GM20000 (cell line): ENCODE data around the gene SLC23A1.
A peak's percentile ranks its signal among the peaks of the same experiment; 100 is the strongest.

Experiments
- DNase-seq: peaks from one replicate; pipeline ENCODE4 v3.0.0; 2012; ENCODE audit warnings: low spot score
- CTCF ChIP-seq: IDR thresholded peaks from 2 replicates; pipeline ENCODE4 v1.5.1; 2012; ENCODE audit warnings: mild to moderate bottlenecking, control low read depth; ENCODE audit errors: extremely low read depth, missing control alignments

SLC23A1 gene

GRCh38 chr5:139399501-139400121, 16.5 kb upstream of the SLC23A1 start:
- DNase-seq, result peak; percentile 80
- no peak for TF ChIP-seq CTCF

- TF ChIP-seq CTCF, result no peak
- no peak for DNase-seq
Observed at GRCh38 chr5:139397921-139398320, 14.8 kb upstream of the SLC23A1 start.

DNA sequence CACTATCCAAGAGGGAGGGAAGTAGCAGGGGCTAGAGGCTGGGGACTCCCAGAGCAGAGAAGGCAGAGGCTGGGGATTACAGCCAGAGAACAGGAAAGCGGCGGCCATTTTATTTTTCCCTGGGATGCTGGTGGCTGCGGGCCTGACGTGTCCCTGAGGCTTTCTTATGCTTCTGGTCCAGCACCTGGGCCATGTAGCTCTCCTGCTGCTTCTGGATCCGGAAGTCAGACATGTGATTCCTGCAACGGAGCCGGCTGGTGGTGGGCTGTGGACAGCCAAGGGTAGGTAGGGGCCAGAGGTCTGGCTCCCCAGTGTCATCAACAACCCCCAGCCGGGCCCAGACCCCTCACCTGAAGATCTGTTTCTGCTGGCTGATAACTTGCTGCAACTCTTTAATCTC, 13.6 kb upstream of the SLC23A1 start:
- no peak for TF ChIP-seq CTCF
- no peak for DNase-seq

DNA sequence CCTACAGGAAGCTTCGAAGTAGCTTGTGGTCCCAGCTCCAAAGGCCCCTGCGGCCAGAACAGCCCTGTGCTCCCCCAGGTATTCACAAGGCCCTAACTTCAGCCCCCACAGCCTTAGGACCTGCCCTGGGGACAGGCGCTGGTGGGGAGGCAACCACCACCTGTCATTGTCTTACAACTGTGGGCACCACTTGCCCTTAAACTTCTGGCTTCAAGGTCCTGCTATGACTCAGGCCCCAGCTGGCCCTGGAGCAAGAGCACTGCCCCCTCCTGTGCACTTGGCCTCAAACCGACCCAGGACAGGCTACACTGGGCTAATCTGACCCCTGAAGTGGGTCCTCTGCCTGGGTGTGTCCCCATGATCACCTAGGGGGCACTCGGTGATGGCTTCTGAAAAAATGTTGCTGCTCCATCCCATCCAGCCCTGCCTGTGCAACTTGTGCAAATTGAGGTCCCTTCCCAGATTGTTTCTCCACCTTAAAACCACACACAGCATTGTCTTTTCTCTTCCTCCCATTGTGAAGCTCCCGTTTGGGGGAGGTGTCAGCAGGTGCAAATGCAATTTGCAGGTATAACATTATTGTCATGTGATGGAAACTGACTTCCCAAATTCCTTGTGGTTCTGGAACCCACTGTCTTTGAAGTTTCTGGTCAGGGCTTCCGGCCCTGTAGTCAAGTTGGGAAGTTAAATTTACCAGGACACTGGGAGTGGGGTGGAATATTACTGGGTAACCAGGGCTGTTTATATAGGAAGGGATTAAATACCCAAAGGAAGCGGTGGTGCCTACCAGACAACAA, 12.9 kb upstream of the SLC23A1 start:
- no peak for TF ChIP-seq CTCF
- DNase-seq, result peak; percentile 30

GRCh38 chr5:139394654-139395566, 11.8 kb upstream of the SLC23A1 start, which contains the start of gene PROB1:
Gene PROB1 (minus strand): TSS chr5:139395104. CDS start chr5:139395081, 23 bp downstream.
- no peak for DNase-seq
- no peak for TF ChIP-seq CTCF

DNA sequence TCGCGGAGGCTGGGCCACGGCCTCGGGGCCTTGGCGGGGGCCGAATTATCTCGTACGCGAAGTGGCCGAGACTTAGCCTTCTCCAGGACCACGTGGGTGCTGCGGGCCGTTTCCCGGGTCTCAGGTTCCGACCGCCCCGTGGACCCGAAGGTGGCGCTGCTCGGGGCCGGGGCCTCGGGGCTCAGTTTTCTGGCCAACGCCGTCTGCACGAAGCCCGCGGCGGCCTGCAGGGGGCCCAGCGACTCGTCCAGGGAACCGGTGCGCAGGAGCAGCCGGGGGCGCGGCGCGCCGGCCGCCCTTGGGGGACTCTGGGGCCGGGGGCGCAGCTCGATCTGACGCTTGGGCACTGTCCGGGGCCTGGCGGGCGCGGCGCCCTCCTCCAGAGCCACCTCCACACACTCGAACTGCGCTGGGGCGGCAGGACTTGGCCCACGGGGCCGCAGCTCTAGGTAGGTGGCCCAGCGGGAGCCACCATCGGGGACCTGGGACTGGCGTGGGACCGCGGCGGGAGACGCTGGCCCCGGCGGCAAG, 11.1 kb upstream of the SLC23A1 start:
- TF ChIP-seq CTCF, result peak; percentile 31
- peak; percentile 75 for DNase-seq
